NOMO-1 (cell line): Measurements from ENCODE around the gene GLB1L2.

Source experiments
- DNase-seq, 2 experiments: peaks; one replicate each; lab custom pipeline; 2025; ENCODE audit not compliant: unreplicated experiment in 2 of 2; lab: John Stamatoyannopoulos, UW

The GLB1L2 gene

DNA sequence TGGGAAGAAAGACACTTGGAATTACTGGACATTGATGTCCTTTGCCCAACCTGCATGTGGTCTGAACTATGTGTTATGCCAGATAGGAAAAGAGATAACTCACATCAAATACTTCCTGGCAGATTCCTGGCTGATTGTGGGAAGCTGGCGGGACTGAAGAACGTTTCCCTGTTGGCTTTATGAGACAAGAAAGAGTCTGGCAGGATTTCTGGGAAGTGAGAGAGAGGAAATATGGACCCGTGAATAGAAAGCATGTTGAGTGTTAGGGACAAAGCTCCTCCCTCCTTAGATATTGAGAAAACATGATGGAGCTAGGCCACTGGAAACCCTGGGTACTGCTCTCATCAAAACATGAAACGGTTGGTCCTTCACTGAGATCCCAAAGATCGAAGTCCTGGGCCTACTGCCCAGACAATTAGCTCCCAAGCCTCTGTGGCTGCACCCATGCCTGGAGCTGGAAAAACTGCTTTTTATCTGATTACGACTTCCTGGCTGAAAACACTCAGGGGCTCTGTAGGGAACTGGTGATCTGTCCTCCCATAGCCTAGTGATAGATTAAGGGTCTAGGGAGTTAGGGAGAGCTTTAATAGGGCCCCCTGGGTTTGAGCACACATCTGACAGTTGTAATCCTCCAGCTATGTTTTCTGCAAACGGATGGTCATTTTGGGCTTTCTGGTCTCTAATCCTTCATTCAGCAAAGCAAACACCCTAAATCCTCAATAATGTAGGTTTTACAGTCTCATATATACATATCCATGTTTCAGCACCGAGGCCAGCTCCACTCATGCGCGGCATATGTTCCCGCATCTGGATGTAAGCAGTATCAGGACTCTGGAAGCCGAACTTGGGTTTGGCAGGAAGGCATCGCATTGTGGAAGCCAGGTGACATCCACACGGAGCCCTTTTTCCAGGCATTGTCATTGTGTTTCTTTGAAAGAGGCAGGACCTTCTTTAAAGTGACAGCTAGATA is 86.4 kb downstream of the GLB1L2 start:
- DNase-seq = no peak

DNA sequence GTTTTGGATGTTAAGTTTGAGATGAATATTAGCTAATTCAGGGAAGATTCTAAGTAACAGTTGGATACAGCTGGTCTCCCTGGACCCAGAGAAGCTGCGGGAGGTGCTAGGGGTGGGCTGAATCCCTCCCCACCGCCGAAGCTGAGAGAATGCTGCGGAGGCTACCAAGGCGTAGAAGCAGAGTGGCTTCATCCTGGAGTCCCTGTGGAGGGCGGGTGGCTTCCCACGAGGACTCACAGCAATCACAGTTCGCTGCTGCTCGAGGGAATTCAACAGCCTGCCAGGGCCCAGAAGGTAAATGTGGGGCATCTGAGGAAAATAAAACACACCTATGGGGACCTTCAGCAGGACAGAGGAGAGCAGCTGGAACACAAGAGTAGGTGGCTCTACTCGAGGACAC is 91.3 kb downstream of the GLB1L2 start:
- no peak for DNase-seq

DNA sequence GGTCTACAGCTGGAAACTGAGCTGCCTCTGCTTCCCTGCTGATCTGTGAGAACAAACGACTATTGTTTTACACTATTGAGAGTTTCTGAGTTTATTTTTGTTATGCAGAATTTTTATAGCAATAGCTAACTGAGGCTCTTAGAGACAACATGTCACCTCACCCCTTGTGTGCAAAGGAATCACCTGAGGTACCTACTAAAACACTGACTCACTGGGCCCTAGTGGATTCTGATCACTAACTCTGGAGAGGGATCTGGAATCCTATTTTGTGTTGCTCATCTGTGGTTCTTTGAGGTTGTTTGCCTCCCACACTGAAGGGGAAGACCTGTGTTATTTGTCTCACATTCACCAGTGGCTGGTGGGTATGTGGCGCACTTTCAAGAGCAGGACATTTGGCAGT is 93.6 kb downstream of the GLB1L2 start:
- no peak for DNase-seq
